Midbrain (tissue), 1 donor: ENCODE measurements around the gene WDR31.
"Not testable (repeated sequence)": the region's sequence is repeated elsewhere in the genome, so short reads cannot be mapped to it uniquely, and the experiment has no call there.

Experiments used
- DNase-seq: peaks from one replicate; lab custom pipeline; 2025; lab: John Stamatoyannopoulos, UW

WDR31 gene

DNA sequence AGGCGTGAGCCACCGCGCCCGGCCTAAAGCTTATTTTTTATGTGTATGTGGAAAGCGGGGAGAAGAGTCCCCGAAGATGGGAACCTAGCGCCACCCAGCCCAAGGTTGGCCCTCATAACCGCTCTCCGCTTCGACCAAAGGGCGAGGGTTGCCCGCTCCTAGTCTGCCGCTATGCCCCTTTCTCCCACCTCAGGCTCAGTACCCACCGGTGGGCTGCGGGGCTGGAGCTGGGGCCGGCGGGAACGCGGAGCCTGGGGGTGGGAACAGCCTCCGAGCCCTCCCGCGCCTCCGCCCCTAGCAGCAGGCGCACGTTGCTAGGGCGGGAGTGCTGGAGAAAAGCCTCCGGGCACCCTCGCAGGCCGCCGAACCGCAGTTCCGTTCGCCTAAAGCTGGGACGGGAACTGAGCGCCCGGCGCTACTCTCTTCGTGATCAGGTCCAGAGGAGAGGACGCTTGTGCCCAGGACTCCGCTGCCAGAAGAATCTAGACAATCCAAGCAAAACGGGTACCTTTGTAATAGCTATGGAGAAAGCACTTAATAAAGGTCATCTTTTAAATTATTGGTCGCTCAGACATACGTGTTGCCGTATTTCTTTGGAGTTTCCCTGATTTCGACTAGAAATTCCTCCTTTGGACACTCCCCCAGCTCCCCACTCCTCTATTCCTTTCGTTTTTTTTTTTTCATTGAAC is at the start of gene WDR31:
WDR31 (minus strand) TSS at position 265 of the 689 bp plus-strand sequence. CDS start 8,253 bp downstream, outside the sequence.
- DNase-seq = peak; percentile 90

DNA sequence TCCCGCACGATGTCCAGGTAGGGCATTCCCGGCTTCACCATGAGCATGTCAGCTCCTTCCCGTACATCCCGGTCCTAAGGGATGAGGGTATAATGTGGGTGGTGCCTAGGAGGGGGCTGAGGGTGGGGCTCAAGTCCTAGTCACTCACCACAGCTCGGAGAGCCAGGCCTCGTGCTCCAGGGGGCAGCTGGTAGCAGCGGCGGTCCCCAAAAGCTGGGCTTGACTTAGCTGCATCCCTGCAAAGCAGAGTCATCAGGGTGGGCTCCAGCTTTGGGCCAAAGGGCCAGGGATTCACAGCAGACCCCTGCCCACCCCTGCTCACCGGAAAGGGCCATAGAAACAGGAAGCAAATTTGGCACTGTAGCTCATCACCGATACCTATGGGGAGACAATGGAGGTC is 49.4 kb upstream of the WDR31 start:
- DNase-seq = no peak

DNA sequence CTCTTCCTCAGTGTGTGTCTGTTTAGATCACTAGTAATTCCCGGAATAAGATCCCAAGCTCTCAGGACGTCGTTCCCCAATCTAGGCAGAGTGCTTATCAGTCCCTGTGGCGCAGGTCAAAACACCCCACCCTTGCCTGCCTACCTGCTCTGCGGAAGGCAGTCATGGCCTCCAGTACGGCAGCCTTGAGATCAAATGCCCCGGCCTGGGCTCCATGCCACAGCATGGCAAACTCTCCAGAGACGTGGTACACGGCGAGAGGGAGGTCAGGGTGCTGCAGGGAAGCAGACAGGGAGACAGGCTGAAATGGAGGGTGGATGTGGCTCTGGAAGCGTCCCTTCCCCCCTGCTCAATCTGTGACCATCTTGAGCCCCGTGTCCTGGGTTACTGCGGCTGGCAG is 48.8 kb upstream of the WDR31 start:
- DNase-seq = no peak

DNA sequence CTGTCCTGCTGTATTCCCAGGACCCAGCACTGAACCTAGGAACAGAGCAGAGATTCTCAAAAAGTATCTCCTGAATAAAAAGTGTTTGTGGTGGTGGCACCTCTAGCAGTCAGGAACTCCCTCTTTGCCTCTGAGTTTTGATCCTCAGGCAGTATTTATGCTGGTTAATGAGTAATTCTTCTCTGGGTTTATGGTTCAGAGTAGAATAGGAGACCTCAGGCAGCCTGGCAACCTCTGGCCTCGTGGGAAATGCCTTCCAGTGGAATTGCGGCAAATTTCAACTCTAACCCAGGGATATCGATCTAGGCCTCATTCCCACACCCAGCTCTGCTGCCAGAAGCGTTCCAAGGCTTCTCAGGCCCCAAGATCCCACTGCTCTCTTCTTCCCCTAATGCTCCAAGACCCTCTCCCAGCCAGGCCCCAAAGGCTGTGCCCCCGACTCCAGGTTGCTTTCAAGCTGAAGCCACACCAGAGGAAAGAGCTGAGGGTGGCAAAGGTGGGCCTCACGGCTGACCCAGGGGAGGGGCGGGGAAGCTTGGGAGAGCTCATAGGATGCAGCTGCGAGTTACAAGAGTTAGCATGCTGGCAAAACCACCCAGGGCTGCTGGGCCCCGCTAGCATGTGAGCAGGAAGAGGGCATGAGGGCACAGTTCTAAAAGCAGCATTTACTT is 47.6 kb upstream of the WDR31 start:
- no peak for DNase-seq

DNA sequence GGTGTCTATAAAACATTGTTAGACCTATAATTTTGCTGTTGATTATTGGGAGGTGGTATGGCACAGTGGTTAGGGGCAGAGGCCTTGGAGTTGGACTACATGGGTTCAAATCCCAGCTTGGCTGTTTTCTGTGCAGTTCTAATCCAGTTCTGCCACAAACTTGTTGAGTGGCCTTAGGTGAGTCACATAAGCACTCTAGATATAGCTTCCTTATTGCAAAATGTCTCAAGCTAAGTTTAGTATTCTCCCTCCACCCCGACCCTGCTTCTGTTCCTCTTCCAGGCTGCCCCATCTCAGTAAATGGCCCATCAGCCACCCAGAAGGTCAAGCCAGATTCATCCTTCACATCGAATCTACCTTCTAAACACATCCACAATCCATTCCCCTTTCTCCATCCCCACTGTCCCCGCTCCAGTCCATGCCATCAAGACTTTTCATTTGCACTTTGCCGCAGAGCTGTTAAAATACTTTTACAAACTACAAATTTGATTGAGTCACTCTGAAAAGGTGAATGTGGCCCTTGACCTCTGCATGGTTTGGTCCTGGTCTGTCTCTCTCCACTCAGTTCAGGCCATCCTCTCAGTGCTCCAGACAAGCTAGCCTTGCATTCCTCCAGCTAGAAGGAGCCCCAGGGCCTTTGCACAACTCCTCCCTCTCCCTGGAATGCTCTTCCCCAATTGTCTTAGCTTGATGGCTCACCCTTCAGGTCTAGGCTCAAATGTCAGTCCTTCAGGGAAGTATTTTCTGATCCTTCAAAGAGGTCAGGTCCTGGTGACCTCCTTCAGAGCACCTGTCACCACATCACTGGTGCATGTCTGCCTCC is 46.7 kb upstream of the WDR31 start:
- DNase-seq = no peak

DNA sequence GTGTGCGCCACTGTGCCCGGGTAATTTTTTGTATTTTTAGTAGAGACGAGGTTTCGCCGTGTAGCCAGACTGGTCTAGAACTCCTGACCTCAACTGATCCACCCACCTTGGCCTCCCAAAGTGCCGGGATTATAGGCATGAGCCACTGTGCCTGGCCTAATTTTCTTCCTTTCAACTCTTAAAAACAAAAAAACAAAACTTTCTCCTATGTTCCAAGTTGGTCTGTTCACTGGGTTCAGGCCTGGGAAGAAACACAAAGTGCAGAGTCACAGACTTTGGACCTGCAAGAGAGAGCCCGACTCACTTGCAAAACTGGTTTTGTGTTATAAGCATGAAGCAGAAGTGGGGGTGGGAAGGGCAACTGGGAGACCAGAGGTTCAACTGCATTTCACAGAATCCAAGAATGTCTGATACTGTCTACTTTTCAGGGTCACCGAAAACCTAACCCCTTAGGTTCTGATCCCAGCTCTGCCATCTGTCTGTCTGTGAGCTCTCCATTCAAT is 41.9 kb upstream of the WDR31 start:
- no peak for DNase-seq

DNA sequence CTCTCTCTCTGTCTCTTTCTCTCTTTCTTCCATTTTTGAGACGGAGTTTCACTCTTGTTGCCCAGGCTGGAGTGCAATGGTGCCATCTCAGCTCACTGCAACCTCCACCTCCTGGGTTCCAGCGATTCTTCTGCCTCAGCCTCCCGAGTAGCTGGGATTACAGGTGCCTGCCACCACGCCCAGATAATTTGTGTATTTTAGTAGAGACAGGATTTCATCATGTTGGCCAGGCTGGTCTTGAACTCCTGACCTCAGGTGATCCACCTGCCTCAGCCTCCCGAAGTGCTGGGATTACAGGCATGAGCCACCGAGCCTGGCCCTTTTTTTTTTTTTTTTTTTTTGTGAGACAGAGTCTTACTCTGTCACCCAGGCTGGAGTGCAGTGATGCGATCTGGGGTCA is 41.4 kb upstream of the WDR31 start:
- DNase-seq = not testable (repeated sequence)

DNA sequence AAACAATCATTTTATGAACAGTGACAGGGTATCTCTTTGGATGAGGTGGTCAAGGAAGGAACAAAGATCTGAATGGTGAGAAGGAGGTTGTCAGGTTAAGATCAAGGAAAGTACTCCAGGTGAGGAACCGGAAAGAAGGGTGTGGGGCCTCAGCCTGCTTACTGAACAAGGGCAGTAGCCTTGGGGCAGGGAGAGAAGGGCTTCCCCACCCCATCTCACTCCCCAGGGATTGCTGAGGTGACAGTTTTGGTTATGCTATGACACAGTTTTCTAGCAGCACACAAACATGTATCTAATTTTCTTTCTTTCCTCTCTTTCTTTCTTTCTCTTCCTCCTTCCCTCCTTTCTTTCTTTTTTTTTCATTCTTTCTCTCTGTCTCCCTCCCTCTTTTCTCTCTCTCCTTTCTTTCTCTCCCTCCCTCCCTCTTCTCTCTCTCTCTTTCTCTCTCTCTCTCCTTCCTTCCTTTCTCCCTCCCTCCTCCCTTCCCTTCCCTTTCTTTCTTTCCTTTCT is 40.8 kb upstream of the WDR31 start:
- no peak for DNase-seq

DNA sequence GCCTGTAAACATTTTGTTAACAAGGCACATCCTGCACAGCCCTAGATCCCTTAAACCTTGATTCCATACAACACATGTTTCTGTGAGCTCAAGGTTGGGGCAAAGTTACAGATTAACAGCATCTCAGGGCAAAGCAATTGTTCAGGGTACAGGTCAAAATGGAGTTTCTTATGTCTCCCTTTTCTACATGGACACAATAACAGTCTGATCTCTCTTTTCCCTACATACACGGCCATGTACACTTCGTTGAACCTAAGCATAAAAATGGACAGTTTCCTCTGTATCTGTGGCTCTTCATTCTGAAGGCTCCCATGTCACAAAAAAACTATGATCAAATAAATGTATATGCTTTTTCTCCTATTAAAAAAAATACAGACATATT is 39.7 kb upstream of the WDR31 start:
- not testable (repeated sequence) for DNase-seq

DNA sequence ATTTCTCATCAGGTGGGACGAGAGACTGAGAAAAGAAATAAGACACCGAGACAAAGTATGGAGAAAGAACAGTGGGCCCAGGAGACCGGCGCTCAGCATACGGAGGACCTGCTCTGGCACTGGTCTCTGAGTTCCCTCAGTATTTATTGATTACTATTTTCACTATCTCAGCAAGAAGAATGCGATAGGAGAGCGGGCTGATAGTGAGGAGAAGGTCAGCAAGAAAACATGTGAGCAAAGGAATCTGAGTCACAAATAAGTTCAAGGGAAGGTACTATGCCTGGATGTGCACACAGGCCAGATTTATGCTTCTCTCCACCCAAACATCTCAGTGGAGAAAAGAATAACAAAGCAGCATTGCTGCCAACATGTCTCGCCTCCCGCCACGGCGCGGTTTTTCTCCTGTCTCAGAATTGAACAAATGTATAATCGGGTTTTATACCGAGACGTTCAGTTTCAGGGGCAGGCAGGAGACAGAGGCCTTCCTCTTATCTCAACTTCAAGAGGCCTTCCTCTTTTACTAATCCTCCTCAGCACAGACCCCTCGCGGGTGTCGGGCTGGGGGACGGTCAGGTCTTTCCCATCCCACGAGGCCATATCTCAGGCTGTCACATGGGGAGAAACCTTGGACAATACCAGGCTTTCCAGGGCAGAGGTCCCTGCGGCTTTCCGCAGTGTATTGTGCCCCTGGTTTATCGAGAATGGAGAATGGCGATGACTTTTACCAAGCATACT is 39.2 kb upstream of the WDR31 start:
- not testable (repeated sequence) for DNase-seq

DNA sequence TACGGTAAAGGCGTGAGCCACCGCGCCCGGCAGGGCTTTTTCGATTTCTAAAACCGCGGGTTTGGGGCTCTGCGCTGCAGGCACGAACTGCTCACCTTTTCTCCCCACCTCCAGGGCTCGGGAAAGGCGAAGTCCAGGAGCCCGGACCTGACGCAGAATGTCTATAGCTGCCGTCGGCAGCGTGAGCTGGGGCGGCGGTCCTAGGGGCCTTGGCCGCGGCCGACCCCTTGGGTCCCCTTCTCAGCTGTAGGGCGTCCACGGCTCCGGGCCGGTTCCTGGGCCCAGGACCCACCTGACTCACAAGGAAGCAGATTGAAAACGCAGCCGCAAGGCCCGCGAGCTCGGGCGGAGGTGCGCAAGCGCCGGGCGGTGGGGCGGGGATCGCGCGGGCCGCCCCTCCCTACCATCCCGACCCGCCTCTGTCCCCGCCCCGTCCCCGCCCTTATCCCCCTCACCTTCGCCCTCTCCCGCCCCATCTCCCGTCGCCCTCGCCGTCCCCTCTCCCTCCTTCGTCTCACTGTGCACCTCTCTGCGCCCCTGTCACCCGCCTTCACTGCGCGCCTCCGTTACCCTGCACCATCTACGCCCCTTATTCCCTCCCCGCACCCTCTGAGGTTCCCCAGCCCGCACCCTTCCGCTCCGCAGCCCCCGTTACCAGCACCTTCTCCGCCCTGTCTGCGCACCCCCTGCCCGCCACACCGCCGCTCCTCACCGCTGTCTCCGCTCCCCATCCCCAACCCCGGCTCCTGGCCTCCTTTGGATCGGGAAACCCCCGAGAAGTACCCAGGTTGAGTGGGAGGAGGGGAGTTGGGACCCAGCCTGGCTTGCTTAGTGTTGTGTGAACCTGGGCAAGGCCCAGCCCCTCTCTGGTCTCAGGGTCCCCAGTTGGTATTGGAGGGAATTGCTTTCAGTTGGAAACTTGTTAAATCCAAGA is 36.8 kb upstream of the WDR31 start, which contains the start of gene HDHD3:
HDHD3 (minus strand) TSS at position 353 of the 934 bp plus-strand sequence. CDS start 2,632 bp downstream, outside the sequence.
- DNase-seq = peak; percentile 71

DNA sequence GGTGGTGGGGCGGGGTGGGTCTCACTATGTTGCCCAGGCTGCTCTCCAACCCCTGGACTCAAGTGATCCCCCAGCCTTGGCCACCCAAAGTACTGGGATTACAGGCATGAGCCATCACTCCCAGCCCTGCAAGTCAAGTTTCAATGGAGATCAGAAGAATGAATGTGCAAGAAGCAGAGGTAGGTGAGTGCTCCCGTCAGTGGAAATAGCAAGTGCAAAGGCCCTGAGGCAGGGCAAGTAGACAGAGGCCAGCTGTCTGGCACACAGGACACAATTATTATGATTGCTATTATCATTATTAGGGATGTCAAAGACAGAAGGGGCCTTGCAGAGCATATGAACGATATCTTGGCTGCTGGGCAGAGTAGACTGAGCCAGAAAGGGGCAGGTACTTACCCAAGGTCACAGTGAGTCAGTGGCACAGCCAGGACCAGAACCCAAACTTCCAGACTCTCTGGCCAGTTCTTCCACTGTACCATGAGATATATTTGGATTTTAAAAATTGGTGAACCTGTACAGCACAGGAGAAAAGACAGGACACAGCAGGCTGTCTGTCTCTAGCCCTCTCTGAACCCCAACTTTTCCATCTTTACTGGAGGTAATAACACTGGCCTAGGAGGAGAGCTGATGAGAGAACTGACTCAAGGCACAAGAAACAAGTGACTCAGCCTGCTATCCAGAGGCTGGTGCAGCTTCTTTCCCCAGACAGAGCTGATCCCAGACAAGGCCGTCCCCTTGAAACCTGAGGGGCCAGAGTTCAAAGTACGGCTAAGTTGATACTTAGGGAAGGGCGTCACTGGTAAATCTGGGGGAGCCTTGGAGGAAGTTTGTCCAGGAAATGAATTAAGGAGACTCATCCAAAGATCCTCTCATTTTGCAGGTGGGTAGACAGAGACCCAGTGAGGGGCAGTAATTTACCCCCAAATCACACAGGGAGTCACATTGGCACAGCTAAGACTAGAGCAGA is 35.3 kb upstream of the WDR31 start:
- DNase-seq = no peak

DNA sequence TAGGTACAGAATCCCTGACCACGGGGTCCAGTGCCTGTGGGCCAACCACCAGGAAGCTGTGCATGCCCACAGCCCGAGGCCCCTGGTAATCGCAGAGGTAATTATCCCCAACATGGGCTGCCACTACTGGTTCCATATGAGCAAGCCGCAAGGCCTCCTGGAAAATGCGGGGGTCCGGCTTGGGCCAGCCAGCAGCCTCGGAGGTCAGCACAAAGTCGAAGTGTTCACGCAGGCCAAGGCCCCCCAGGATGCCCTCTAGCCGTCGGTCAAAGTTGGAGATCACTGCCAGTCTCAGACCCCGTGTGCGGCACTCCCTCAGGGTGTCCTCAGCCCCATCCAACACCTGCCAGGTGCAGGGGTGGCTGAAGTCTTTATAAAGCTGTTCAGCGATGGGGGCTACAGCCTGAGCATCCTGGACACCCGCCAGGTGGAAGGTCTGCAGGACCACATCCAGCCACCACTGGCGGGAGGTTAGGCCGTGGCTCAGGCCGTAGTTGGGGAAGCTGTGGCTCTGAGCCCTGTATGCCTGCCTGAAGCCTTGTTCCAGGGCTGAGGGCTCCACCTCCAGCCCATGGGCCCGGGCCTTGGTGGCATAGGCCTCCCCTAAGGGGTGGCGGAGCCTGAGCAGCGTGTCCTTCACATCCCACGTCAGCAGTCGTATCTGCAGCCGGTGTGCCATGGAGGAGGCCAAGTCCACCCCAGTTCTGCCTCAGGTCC is 33.8 kb upstream of the WDR31 start:
- DNase-seq = no peak

DNA sequence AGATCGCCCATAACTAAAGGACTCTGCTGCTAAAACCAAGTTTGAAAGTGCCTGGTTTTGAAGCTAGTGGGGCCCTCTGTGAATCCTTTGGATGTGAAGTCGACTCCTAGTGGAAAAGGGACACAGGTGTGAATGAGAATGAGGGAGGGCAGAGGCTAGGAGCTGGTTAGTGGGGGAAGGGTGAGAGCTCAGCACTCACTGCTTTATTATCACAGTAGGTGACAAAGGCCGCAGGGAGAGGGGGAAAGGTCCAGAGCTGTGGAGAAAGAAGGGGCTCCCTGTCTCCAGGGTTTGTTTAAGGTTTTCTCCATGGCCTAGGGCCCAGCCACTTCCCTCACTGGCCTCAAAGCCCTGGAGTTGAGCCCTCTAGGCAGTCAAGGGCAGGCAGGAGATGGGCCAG is 33.2 kb upstream of the WDR31 start:
- DNase-seq = no peak

DNA sequence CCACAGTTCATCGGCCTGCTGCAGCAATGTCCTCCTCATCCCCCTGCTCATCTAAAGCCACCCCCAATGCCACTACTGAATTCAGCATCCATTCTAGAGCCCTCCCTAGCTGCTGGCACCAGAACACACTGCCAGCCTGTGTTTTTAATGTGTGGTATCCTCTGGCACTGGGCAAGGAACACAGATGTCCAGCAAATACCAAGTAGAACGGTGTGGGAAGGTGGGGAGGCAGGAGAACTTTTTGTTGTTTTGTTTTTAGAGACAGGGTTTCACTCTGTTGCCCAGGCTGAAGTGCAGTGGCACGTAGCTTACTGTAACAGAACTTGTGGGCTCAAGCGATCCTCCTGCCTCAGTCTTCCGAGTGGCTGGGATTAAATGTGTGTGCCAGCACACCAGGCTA is 32.0 kb upstream of the WDR31 start:
- no peak for DNase-seq

DNA sequence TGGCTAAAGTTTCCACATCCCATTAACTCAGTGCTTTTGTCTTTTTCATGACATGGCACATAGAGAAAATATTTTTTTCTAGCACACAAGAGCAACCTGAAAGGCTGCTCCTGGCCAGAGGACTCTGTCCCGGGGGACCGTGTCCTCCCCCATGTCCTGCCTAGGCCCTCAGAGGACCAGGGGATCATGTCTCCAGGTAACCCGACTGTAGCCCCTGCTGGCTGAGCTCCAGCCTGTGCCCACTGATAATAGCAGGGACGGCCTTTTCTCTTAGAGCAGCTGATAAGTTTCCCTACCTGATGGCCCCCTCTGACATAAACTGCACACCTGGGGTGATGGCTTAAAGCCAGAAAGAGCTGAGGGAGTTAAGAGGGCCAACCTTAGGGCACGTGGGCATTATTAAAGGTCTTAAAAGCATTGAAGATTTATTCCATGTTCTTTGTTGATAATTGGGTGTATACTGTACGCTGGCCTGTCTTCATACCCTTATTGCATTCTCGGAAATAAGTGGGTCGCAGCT is 30.8 kb upstream of the WDR31 start:
- DNase-seq = no peak

DNA sequence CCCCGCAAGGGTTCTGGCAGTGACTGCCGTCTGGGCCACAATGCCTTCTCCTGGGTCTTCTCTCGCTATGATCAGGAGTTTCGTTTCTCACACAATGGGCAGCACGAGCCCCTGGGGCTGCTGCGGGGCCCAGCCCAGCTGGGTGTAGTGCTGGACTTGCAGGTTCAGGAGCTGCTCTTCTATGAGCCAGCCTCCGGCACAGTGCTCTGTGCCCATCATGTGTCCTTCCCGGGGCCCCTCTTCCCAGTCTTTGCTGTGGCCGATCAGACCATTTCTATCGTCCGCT is 29.7 kb upstream of the WDR31 start:
- no peak for DNase-seq

DNA sequence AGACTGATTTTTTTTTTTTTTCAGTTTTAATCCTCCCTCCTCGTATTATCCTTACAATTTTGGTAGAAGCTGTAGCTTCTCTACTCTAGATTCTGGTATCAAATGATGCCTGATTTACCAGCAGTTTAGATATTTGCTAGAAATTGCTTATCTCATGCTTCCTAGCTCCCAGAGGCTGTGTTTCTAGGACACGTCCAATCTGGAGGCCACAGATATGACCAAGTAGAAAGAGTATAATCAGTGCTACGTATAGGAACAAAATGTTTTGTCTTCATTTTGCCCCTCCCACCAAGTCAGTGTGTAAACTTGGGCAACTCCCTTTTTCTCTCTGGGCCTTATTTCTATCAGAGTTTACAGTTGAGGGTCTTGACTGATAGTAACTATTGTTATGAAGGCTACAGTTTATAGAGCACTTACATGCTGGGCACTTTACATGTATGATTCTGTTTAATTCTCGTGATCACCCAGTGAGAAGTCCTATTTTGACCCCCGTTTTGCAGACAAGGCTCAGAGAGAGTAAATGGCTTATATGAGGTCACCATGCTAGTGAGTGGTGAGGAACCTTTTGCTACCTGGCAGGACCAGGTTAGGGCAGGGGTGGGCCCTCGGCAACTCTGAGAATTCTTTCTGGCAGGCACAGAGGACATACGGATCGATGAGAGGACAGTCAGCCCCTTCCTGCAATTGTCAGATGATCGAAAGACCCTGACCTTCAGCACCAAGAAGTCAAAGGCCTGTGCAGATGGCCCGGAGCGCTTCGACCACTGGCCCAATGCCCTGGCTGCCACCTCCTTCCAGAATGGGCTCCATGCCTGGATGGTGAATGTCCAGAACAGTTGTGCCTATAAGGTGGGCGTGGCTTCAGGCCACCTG is 29.1 kb upstream of the WDR31 start:
- no peak for DNase-seq
